Measurements from ENCODE around the gene UAP1L1. TPM values are rescaled to one million over a fixed set of nuclear protein-coding genes. Genes with fewer than 3 reads are reported as not detected.

Gene UAP1L1
- total and polyA plus RNA-seq, 5 donors from 2014 or later, result 1.3 to 14.8 (median 2.1) TPM

DNA sequence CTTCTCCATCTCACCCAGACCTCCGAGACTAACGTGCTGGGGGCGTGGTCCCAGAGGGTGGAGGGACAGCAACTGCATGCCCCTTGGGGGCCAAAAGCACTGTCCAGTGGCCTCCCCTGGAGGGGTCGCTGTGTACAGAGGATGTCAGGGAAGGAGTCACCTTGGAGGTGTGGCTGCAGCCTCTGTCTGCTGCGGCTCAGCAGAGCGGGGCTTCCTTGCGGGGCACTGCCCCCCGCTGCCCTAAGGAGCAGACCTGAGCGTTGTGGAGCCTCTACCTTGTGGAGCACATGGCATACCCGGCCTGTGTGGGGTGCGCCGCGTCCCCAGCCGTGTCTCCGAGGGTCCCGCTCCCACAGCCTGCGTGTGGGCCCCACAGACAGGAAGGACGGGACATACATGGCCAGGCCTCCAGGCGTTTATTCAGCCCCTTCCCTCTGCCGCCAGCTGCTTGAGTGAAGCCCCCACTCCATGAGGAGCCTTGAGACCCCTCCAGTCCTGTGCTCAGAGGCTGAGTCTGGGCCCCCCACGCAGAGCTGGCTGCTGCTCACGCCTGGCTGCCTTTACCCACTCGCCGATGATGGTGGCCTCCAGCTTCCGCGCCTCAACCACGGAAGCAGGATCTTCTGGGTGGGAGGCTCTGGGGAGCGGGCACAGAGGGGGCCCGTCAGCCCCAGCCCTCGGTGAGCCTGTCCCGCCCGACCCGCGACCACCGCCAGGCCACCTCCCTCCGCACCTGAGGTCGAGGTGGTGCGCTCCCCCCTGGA, 33.0 kb downstream of the UAP1L1 start:
- H3K4me3 Mint-ChIP-seq, result peak overlapping the region in 1 of 4 donors; percentile 47
- H3K36me3 ChIP-seq (ENCODE audit: control insufficient read depth, insufficient read depth, low read length), result peaks cover 24% of the 10 kb centered on the region
- no peak overlapping the region for H3K4me3 ChIP-seq (ENCODE audit: low read depth, low read length)
- no peaks in the 10 kb centered on the region for H3K9me3 ChIP-seq (ENCODE audit: control insufficient read depth in 2 of 2, low read length in 2 of 2)
- DNase-seq (no peak), ATAC-seq (ENCODE audit: low read depth in 2 of 2) (no peak)
- peaks cover 0 to 10% (median 0%) of the 10 kb centered on the region in 4 donors for H3K4me1 Mint-ChIP-seq
- H3K27me3 Mint-ChIP-seq, result no peaks in the 10 kb centered on the region
- H3K27ac Mint-ChIP-seq, result no peak overlapping the region
- H3K36me3 Mint-ChIP-seq, result peaks cover 5% of the 10 kb centered on the region
- no peaks in the 10 kb centered on the region for H3K27me3 ChIP-seq (ENCODE audit: control insufficient read depth, insufficient read depth, low read length)
- H3K27ac ChIP-seq (ENCODE audit: insufficient read depth, low read length, poor library complexity, severe bottlenecking), result no peak overlapping the region
- H3K4me1 ChIP-seq (ENCODE audit: control insufficient read depth, insufficient read depth, low read length, poor library complexity, severe bottlenecking), result peaks cover 15% of the 10 kb centered on the region
- no peaks in the 10 kb centered on the region for H3K9me3 Mint-ChIP-seq

DNA sequence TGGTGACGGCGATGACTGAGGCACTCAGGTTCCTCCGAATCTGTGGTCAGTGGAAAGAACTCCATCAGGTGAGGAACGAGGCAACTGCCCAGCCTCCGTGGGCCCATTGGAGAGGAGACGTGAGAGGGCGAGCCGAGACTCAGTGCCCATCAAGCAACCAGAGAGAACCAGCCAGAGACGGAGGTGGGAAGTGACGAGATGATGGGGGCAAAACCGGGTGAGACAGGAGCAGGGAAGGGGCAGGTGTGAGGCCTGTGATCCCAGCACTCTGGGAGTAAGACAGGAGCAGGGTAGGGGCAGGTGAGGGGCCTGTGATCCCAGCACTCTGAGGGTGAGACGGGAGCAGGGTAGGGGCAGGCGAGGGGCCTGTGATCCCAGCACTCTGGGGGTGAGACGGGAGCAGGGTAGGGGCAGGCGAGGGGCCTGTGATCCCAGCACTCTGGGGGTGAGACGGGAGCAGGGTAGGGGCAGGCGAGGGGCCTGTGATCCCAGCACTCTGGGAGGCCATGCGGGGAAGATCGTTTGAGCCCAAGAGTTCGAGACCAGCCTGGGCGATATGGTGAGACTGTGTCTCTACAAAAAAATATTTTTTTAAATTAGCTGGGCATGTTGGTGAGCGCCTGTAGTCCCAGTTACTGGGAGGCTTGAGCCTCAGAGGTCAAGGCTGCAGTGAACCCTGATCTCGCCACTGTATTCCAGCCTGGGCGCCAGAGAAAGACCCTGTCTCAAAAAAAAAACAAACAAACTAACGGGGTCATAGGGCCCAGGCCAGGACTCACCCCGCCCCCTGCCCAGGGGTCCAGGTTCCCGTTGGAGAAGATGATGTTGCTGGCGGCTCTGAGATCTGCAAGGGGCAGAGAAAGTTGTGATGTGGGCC, 33.8 kb downstream of the UAP1L1 start:
- Histone ChIP-seq H3K27ac (ENCODE audit: insufficient read depth, low read length, poor library complexity, severe bottlenecking) (no peak overlapping the region), H3K36me3 (ENCODE audit: control insufficient read depth, insufficient read depth, low read length) (peaks cover 19% of the 10 kb centered on the region), H3K9me3 (ENCODE audit: control insufficient read depth in 2 of 2, low read length in 2 of 2) (no peaks in the 10 kb centered on the region), H3K27me3 (ENCODE audit: control insufficient read depth, insufficient read depth, low read length) (no peaks in the 10 kb centered on the region), H3K4me1 (ENCODE audit: control insufficient read depth, insufficient read depth, low read length, poor library complexity, severe bottlenecking) (peaks cover 15% of the 10 kb centered on the region), H3K4me3 (ENCODE audit: low read depth, low read length) (no peak overlapping the region)
- Mint-ChIP-seq H3K27me3 (no peaks in the 10 kb centered on the region), H3K4me3 (peak overlapping the region in 2 of 4 donors; percentile 47 to 74), H3K9me3 (no peaks in the 10 kb centered on the region), H3K4me1 (peaks cover 0 to 10% (median 0%) of the 10 kb centered on the region in 4 donors), H3K36me3 (no peaks in the 10 kb centered on the region), H3K27ac (no peak overlapping the region)
- no peak for DNase-seq
- ATAC-seq (ENCODE audit: low read depth in 2 of 2), result no peak

DNA sequence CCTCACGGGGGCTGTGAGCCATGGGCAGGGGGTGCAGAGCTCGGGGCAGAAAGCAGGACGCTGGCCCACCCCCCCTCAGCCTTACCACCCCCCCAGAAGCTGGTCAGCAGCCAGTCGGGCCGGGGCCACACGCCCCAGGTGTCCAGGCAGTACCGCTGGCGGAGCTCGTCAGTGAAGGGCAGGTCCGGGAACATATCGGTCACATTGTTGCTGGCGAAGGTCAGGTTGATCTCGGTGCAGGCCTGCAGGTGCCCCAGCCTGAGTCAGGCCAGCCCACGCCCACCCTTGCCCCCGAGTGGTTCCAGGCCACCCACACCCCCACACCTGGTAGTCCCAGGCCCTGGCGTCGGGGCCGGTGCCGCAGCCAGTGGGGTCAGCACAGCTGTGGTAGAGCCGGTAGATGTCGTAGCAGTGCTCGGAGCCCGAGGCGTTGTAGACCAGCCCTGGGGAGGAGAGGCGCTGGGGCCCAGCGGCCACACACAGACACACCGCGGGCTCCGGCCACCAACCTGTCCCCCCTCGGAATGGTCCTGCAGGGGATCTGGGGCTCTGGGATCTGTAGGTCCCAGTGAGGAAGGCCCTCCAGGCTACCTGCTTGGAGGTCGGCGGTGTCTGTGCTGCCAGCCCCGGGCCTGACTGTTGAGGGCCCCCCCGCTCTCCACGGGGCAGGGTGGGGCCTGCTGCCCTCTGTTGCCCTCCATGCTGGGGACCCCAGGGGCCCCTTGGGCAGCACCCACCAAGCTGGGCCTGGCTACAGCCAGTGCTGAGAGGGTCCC, 34.7 kb downstream of the UAP1L1 start:
- Histone ChIP-seq H3K36me3 (ENCODE audit: control insufficient read depth, insufficient read depth, low read length) (peaks cover 13% of the 10 kb centered on the region), H3K27me3 (ENCODE audit: control insufficient read depth, insufficient read depth, low read length) (no peaks in the 10 kb centered on the region), H3K4me3 (ENCODE audit: low read depth, low read length) (no peak overlapping the region), H3K27ac (ENCODE audit: insufficient read depth, low read length, poor library complexity, severe bottlenecking) (no peak overlapping the region), H3K4me1 (ENCODE audit: control insufficient read depth, insufficient read depth, low read length, poor library complexity, severe bottlenecking) (peaks cover 15% of the 10 kb centered on the region), H3K9me3 (ENCODE audit: control insufficient read depth in 2 of 2, low read length in 2 of 2) (no peaks in the 10 kb centered on the region)
- H3K4me1 Mint-ChIP-seq, result peaks cover 0 to 10% (median 0%) of the 10 kb centered on the region in 4 donors
- DNase-seq, result no peak
- H3K36me3 Mint-ChIP-seq, result no peaks in the 10 kb centered on the region
- no peak for ATAC-seq (ENCODE audit: low read depth in 2 of 2)
- H3K27me3 Mint-ChIP-seq, result no peaks in the 10 kb centered on the region
- H3K9me3 Mint-ChIP-seq, result no peaks in the 10 kb centered on the region
- no peak overlapping the region for H3K27ac Mint-ChIP-seq
- H3K4me3 Mint-ChIP-seq, result peak overlapping the region in 1 of 4 donors; percentile 24

DNA sequence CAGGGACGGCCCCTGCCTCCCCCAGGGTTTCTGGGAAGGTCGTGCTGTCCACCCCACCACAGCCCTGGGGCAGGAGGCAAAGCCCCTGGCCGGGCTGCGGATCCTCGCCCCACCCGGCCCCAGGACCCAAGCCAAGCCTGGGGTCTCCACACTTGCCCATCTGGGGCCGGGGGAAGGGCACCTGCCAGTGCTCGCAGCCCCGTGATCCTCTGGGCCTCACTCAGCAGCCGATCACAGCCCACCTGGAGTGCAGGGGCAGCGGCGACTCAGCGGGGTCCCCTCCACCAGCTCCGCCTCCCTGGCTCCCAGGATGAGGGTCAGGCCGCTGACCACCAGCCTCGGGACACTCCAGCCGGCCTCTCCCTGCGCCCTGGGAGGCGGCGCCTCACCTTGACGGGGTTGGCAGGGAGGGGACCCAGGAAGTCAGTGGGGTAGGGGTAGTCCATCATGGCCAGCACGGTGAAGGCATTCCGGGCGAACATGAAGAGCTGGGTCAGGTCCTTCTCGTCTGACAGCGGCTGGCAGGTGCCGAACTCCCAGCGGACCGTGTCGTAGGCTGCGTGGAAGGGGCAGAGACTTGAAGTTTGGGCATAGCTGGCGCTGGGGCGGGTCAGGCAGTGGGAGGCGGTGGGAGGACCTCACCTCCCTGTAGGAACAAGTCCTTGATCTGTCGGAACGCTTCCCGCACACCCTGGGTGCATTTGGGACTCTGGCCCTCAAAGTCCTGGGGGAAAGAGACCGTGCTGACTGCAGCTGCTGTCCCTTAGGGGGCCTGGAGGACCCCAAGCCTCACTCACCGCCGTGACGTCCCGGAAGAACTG, 35.5 kb downstream of the UAP1L1 start:
- Mint-ChIP-seq H3K27me3 (no peaks in the 10 kb centered on the region), H3K9me3 (no peaks in the 10 kb centered on the region), H3K4me1 (peaks cover 0 to 10% (median 0%) of the 10 kb centered on the region in 4 donors), H3K27ac (no peak overlapping the region), H3K4me3 (peak overlapping the region; percentile 44 to 88 (median 80)), H3K36me3 (no peaks in the 10 kb centered on the region)
- Histone ChIP-seq H3K4me3 (ENCODE audit: low read depth, low read length) (no peak overlapping the region), H3K36me3 (ENCODE audit: control insufficient read depth, insufficient read depth, low read length) (peaks cover 6% of the 10 kb centered on the region), H3K27ac (ENCODE audit: insufficient read depth, low read length, poor library complexity, severe bottlenecking) (no peak overlapping the region), H3K4me1 (ENCODE audit: control insufficient read depth, insufficient read depth, low read length, poor library complexity, severe bottlenecking) (peaks cover 15% of the 10 kb centered on the region), H3K27me3 (ENCODE audit: control insufficient read depth, insufficient read depth, low read length) (no peaks in the 10 kb centered on the region), H3K9me3 (ENCODE audit: control insufficient read depth in 2 of 2, low read length in 2 of 2) (no peaks in the 10 kb centered on the region)
- DNase-seq, result no peak
- ATAC-seq (ENCODE audit: low read depth in 2 of 2), result no peak

DNA sequence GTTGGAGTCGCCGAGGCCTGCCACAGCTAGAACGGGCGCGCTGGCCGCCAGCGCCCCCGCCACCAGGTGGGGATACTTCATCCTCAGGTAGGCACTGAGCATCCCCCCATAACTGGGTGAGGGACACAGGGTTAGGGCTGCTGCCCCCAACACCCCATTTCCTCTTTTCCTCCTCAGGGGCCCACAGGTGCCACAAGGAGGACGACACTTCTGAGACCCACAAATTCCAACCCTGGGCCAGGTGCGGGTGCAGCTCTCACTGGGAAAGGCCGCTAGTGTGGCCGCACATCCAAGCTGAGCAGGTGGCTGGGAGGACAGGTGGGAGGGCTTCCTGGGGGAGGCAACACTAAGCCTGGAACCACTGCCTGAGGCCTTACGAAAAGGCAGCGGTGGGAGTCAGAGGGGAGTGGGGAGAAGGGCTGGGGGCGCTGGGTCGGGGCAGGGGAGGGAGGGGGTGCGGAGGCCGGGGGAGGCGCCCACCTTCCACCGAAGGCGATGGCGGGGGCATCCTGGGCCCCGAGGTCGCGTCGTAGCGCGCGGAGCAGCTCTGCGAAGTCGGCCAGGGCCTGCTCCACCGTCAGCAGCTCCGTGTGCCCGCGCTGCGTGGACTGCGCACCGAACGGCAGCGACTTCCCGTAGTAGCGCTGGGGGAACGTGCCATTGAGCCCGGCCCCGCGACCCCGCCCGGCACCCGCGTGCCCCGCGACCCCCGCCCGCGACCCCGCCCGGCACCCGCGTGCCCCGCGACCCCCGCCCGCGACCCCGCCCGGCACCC, 36.3 kb downstream of the UAP1L1 start:
- DNase-seq (peak in 2 of 3 donors; percentile 26 to 56), ATAC-seq (ENCODE audit: low read depth in 2 of 2) (peak; percentile 28 to 40)
- Histone ChIP-seq H3K27ac (ENCODE audit: insufficient read depth, low read length, poor library complexity, severe bottlenecking) (no peak overlapping the region), H3K27me3 (ENCODE audit: control insufficient read depth, insufficient read depth, low read length) (no peaks in the 10 kb centered on the region), H3K36me3 (ENCODE audit: control insufficient read depth, insufficient read depth, low read length) (no peaks in the 10 kb centered on the region), H3K4me3 (ENCODE audit: low read depth, low read length) (no peak overlapping the region), H3K9me3 (ENCODE audit: control insufficient read depth in 2 of 2, low read length in 2 of 2) (no peaks in the 10 kb centered on the region), H3K4me1 (ENCODE audit: control insufficient read depth, insufficient read depth, low read length, poor library complexity, severe bottlenecking) (peaks cover 15% of the 10 kb centered on the region)
- Mint-ChIP-seq H3K36me3 (no peaks in the 10 kb centered on the region), H3K27ac (no peak overlapping the region), H3K4me1 (peaks cover 0 to 10% (median 0%) of the 10 kb centered on the region in 4 donors), H3K27me3 (no peaks in the 10 kb centered on the region), H3K9me3 (no peaks in the 10 kb centered on the region), H3K4me3 (peak overlapping the region; percentile 44 to 88 (median 80))

DNA sequence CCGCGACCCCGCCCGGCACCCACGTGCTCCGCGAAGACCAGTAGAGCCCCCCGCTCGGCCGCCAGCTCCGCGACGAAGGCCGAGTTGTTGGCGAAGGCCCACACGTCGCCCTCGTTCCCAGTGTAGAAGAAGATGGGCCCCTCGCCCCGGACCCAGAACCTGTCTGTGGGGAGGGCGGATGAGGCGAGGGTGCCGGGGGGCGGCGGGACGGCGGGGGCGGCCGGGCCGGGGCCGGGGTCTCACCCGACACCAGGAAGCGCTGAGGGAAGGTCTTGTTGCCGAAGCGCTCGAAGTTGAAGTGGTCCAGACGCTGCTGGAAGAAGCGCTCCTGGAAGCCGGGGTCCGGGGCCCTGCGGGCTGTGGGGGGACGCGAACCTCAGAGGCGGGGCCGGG, 36.9 kb downstream of the UAP1L1 start:
- no peak for DNase-seq
- Mint-ChIP-seq H3K9me3 (no peaks in the 10 kb centered on the region), H3K36me3 (no peaks in the 10 kb centered on the region), H3K27ac (no peak overlapping the region), H3K4me3 (peak overlapping the region in 2 of 4 donors; percentile 53 to 74), H3K27me3 (no peaks in the 10 kb centered on the region), H3K4me1 (peaks cover 0 to 13% (median 3%) of the 10 kb centered on the region in 4 donors)
- Histone ChIP-seq H3K4me3 (ENCODE audit: low read depth, low read length) (no peak overlapping the region), H3K27me3 (ENCODE audit: control insufficient read depth, insufficient read depth, low read length) (no peaks in the 10 kb centered on the region), H3K9me3 (ENCODE audit: control insufficient read depth in 2 of 2, low read length in 2 of 2) (no peaks in the 10 kb centered on the region), H3K36me3 (ENCODE audit: control insufficient read depth, insufficient read depth, low read length) (no peaks in the 10 kb centered on the region), H3K27ac (ENCODE audit: insufficient read depth, low read length, poor library complexity, severe bottlenecking) (peak overlapping the region; percentile 72), H3K4me1 (ENCODE audit: control insufficient read depth, insufficient read depth, low read length, poor library complexity, severe bottlenecking) (peaks cover 15% of the 10 kb centered on the region)
- ATAC-seq (ENCODE audit: low read depth in 2 of 2), result peak; percentile 2 to 4
